Loucy (cell line): ENCODE results near the gene FAM20C.

Source experiments
- H2AFZ ChIP-seq: fragments of 200-600 bp; sonication (generic); 2 replicates; pipeline ENCODE4 v1.6.0; 2016; ENCODE audit warnings: antibody characterized with exemption, mild to moderate bottlenecking, low read length, moderate library complexity
- H3F3A ChIP-seq: fragments of 200-600 bp; 2 replicates; pipeline ENCODE4 v1.6.0; 2016; ENCODE audit warnings: antibody characterized with exemption, low read depth, mild to moderate bottlenecking
- H3K27me3 ChIP-seq: fragments of 200-600 bp; sonication (generic); 2 replicates; pipeline ENCODE4 v1.6.1; 2014; ENCODE audit warnings: low read length, mild to moderate bottlenecking; ENCODE audit not compliant: insufficient read depth, poor library complexity, severe bottlenecking
- H3K36me3 ChIP-seq: fragments of 200-600 bp; sonication (generic); 2 replicates; pipeline ENCODE4 v1.6.1; 2016; ENCODE audit warnings: low read length; ENCODE audit not compliant: insufficient read depth
- H3K4me1 ChIP-seq: fragments of 200-600 bp; sonication (generic); 2 replicates; pipeline ENCODE4 v1.5.1; 2014; ENCODE audit warnings: low read length, mild to moderate bottlenecking; ENCODE audit not compliant: insufficient read depth, poor library complexity, severe bottlenecking
- H3K4me2 ChIP-seq: fragments of 200-600 bp; sonication (generic); 2 replicates; pipeline ENCODE4 v1.6.0; 2014; ENCODE audit warnings: antibody characterized with exemption, low read length, low read depth, mild to moderate bottlenecking; ENCODE audit not compliant: poor library complexity, severe bottlenecking
- H3K4me3 ChIP-seq: fragments of 200-600 bp; sonication (generic); 2 replicates; pipeline ENCODE4 v1.5.1; 2014; ENCODE audit warnings: low read length, mild to moderate bottlenecking, mixed read lengths; ENCODE audit not compliant: poor library complexity, severe bottlenecking
- H3K79me2 ChIP-seq: fragments of 200-600 bp; sonication (generic); 2 replicates; pipeline ENCODE4 v1.6.1; 2014; ENCODE audit warnings: low read length; ENCODE audit not compliant: insufficient read depth
- H3K9ac ChIP-seq: fragments of 200-600 bp; sonication (generic); 2 replicates; pipeline ENCODE4 v1.6.0; 2014; ENCODE audit warnings: mild to moderate bottlenecking, low read depth, low read length, moderate library complexity; ENCODE audit not compliant: poor library complexity, severe bottlenecking
- H3K9me2 ChIP-seq: fragments of 200-600 bp; sonication (generic); replicated peaks from 2 replicates; pipeline ENCODE4 v1.6.1; 2016; ENCODE audit warnings: low read depth, low read length, mixed read lengths
- H3K9me3 ChIP-seq: fragments of 200-600 bp; sonication (generic); 2 replicates; pipeline ENCODE4 v1.6.1; 2014; ENCODE audit warnings: mild to moderate bottlenecking, antibody characterized with exemption, low read length, low read depth; ENCODE audit not compliant: insufficient read depth
- H4K20me1 ChIP-seq: fragments of 200-600 bp; sonication (generic); 2 replicates; pipeline ENCODE4 v1.6.0; 2014; ENCODE audit warnings: antibody characterized with exemption, low read length, mild to moderate bottlenecking; ENCODE audit not compliant: insufficient read depth, poor library complexity, severe bottlenecking
- EZH2phosphoT487 ChIP-seq: fragments of 200-600 bp; IDR thresholded peaks from 2 replicates; pipeline ENCODE4 v1.6.1; 2018; ENCODE audit warnings: antibody characterized with exemption, mild to moderate bottlenecking, moderate library complexity, borderline replicate concordance
- TF ChIP-seq, protein P1 (sequence below): fragments of 200-600 bp; sonication (generic); conservative IDR thresholded peaks from 2 replicates; pipeline ENCODE4 v1.5.1; 2014; ENCODE audit warnings: mild to moderate bottlenecking, antibody characterized with exemption, low read length

The FAM20C gene

DNA sequence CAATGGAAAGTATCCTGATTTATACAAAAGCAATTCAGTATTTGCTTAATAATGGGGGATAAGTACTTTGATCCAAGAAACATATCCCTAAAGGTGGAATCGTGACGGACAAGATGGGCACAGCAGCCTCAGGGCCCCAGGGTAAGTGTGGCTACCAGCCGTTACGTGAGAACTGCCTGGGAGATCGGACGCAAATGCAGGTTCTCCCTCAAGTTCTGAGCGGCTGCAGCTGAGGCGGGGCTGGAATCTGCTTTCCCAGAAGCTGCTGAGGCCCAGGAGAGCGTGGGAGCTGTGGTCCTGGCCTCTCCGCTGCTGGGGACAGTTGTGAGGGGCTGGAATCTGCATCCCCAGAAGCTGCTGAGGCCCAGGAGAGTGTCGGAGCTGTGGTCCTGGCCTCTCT, 111.1 kb downstream of the FAM20C start:
- Histone ChIP-seq H4K20me1 (no peaks in the 10 kb centered on the region), H3K9me2 (no peaks in the 10 kb centered on the region), H3K9ac (no peak overlapping the region), H3K36me3 (no peaks in the 10 kb centered on the region), H3K9me3 (peaks cover 45% of the 10 kb centered on the region; the same call in 1 of the 2 replicates), H3F3A (no peaks in the 10 kb centered on the region), H3K4me1 (no peaks in the 10 kb centered on the region), H3K4me2 (no peak overlapping the region), H3K79me2 (no peaks in the 10 kb centered on the region), H3K27me3 (no peaks in the 10 kb centered on the region), H2AFZ (no peak overlapping the region), H3K4me3 (no peak overlapping the region)
- TF ChIP-seq, protein P1, sequence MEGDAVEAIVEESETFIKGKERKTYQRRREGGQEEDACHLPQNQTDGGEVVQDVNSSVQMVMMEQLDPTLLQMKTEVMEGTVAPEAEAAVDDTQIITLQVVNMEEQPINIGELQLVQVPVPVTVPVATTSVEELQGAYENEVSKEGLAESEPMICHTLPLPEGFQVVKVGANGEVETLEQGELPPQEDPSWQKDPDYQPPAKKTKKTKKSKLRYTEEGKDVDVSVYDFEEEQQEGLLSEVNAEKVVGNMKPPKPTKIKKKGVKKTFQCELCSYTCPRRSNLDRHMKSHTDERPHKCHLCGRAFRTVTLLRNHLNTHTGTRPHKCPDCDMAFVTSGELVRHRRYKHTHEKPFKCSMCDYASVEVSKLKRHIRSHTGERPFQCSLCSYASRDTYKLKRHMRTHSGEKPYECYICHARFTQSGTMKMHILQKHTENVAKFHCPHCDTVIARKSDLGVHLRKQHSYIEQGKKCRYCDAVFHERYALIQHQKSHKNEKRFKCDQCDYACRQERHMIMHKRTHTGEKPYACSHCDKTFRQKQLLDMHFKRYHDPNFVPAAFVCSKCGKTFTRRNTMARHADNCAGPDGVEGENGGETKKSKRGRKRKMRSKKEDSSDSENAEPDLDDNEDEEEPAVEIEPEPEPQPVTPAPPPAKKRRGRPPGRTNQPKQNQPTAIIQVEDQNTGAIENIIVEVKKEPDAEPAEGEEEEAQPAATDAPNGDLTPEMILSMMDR, result no peak
- no peak for TF ChIP-seq EZH2phosphoT487

DNA sequence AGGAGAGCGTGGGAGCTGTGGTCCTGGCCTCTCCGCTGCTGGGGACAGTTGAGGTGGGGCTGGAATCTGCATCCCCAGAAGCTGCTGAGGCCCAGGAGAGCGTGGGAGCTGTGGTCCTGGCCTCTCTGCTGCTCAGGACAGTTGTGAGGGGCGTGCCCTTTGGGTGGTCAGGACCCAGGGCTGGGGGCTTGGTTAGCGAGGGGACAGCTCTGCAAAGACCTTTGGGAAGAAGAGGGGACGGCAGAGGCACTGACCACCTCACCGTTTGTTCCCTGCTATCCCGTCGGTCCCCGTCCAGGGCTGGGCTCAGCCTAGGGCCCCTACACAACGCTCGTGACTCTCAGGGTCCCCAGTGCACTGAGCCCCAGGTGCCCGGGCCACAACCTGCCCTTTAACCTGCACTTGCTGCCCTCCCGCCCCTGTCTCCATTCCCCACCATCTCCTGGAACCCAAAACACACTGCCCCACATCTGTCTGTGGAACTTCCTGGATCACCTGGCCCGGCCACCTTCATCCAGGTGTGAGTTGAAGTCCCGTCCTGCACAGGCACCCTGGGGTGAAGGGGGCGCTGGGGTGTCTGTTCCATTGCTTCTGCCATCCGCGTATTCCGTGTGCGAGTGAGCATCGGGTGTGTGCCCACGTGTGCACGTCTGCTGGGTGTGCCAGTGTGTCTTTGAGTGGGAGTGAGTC, 111.7 kb downstream of the FAM20C start:
- no peaks in the 10 kb centered on the region for H3K79me2 ChIP-seq
- H3F3A ChIP-seq, result no peaks in the 10 kb centered on the region

DNA sequence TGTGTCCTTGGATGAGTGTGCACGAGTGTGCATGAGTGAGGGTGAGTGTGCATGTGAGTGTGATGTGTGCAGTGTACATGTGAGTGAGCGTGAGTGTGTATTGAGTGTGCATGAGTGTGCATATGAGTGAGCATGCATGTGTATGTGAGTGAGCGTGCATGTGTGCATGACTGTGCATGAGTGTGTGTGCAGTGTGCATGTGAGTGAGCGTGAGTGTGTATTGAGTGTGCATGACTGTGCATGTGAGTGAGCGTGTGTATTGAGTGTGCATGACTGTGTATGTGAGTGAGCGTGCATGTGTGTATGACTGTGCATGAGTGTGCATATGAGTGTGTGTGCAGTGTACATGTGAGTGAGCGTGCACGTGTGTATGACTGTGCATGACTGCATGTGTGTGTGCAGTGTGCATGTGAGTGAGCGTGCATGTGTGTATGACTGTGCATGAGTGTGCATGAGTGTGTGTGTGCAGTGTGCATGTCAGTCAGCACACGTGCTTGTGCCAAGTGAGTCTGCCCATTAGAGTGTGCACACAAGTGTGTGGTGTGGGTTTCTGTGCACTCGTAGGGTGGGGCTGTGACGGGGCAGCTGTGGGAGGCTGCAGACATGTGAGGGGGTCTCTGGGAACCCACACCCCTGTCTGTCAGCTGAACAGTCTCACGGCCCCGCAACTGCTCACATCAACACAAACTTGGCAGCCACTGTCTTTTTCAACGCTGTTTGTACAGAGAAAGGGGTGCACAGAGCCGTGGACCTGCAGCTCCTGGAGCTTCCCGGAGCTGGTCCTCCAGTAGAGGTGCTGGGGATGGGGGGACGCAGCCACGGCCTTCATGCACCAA, 112.4 kb downstream of the FAM20C start:
- Histone ChIP-seq H3K4me1 (no peaks in the 10 kb centered on the region), H3K4me3 (no peak overlapping the region), H2AFZ (no peak overlapping the region), H3K9ac (no peak overlapping the region), H3K79me2 (no peaks in the 10 kb centered on the region), H4K20me1 (no peaks in the 10 kb centered on the region), H3F3A (no peaks in the 10 kb centered on the region), H3K27me3 (no peaks in the 10 kb centered on the region), H3K9me3 (peaks cover 41% of the 10 kb centered on the region; the same call in 1 of the 2 replicates), H3K4me2 (no peak overlapping the region), H3K9me2 (no peaks in the 10 kb centered on the region), H3K36me3 (no peaks in the 10 kb centered on the region)
- TF ChIP-seq, protein P1, result no peak
- TF ChIP-seq EZH2phosphoT487, result no peak

More for the DNA sequence above, 111.7 kb downstream of the FAM20C start:
- Histone ChIP-seq H3K9me2 (no peaks in the 10 kb centered on the region), H3K4me1 (no peaks in the 10 kb centered on the region), H3K27me3 (no peaks in the 10 kb centered on the region), H2AFZ (no peak overlapping the region), H3K9me3 (peaks cover 45% of the 10 kb centered on the region; the same call in 1 of the 2 replicates), H3K4me3 (no peak overlapping the region), H3K9ac (no peak overlapping the region), H3K36me3 (no peaks in the 10 kb centered on the region), H4K20me1 (no peaks in the 10 kb centered on the region), H3K4me2 (no peak overlapping the region)
- TF ChIP-seq, protein P1, result no peak
- no peak for TF ChIP-seq EZH2phosphoT487
